GM23248 (cell line): Measurements from ENCODE around the gene ATP5F1D.

Source experiments
- EZH2 ChIP-seq: fragments of 200-600 bp; sonication (generic); IDR thresholded peaks from 2 replicates; pipeline ENCODE4 v1.6.1; 2018; ENCODE audit warnings: antibody characterized with exemption, mild to moderate bottlenecking; ENCODE audit not compliant: insufficient read depth, poor library complexity, severe bottlenecking
- EZH2phosphoT487 ChIP-seq: fragments of 200-600 bp; sonication (generic); IDR thresholded peaks from 2 replicates; pipeline ENCODE4 v1.6.1; 2018; ENCODE audit warnings: antibody characterized with exemption, moderate library complexity, mild to moderate bottlenecking, low read depth; ENCODE audit not compliant: insufficient read depth

DNA sequence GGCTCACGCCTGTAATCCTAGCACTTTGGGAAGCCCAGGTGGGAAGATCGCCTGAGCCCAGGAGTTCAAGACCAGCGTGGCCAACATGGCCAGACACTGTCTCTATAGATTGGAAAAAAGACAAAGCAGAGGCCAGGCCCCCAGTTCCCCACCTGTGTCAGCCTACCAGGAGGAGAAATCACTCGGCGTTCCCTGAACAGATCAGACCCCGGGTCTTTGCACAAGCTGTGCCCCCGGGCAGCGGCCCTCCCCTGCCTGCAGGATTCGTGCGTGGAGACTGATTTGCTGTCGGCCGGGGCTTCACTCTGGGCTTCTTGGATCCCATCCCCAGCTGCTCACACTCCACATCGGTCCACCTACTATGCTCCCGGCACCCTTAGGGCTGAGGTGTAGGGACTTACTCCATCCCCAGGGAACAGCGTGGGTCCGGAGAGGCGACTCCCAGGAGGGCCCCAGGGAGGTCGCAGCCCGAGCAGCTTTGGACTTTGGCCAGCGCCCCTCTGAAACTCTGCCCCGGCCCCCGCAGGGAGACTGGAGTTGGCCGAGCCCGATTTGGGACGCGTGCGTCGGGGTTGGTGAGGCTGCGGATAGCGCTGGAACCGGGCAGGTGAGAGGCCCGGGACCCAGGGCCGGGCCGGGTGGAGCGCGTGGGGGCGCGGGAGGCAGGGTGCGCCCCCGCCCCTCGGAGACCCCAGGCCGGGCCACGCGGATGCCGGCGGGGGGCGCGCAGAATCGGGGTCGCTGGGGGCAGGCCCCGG is 43.6 kb downstream of the ATP5F1D start:
- TF ChIP-seq EZH2 (peak; percentile 87), EZH2phosphoT487 (no peak)
